ENCODE measurements around the gene NR2C2.
A peak's percentile ranks its signal among the peaks of the same experiment; 100 is the strongest.

NR2C2 gene

DNA sequence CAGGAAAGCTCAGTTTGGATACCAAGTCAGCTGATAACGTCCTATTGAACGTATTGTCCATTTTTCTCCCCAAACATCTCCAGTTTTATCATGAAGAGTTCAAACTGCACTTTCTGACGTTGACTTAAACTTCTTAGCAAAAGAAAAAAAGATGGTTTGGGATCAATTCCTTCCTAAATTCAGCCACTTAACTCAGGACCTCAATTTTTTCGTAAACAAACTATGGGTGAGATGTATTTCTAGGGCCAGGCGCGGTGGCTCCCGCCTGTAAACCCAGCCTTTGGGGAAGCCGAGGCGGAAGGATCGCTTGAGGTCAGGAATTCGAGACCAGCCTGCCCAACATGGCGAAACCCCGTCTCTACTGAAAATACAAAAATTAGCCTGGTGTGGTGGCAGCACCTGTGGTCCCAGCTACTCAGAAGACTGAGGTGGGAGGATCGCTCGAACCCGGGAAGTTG, 118.2 kb downstream of the NR2C2 start:
- DNase-seq, result no peak

DNA sequence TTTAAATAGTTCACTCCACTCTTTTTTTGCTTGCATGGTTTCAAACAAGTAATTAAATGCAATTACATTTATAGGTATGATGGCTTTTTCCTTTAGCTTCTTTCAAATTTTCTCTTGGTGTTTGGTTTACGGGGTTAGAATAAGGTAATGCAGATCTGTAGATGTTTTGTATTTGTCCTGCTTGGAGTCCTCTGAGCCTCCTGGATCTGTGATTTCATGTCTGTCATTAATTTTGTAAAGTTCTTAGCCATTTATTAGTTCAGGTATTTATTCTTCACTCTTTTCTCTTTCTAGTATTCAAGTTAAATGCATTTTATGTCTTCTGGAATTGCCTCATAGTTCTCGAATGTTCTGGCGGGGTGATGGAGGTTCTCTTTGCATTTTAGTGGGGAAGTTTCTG, 119.1 kb downstream of the NR2C2 start:
- DNase-seq, result no peak

DNA sequence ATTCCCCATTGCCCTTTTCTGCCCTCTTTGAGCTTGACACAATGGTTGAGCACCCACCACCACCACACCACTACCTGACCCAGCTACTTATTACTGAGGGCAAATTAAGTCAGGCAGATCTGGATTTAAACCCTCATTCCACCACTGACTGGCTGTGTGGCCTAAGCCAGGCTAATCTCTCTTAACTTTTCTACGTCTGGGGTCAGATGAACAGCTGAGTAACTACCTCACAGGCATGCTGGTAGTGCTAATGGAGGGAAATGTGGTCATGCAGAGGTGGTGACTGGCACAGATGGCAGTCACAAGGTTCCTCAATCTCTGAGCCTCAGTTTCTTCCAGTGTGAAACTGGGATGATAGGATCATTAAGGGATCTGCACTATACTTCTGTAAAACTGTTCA, 122.1 kb downstream of the NR2C2 start:
- DNase-seq, result no peak

DNA sequence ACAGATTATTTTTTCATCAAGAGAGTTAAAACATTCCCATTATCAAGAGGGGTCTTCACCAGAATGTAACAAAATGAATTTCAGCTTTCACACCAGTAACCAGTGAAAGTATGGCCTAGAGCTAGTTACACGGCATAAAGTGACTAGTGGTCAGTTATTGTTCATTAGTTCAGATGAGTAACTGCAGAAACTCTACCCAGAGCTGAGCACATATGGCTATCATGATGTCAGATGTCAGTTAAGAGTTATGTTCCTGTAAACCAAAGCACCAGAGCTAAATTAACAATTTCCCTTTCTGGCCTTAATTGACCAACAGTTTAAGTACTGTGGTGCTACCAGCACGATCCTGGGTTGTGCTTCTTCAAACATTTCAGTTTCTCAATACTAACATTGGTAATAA, 124.3 kb downstream of the NR2C2 start:
- no peak for DNase-seq

DNA sequence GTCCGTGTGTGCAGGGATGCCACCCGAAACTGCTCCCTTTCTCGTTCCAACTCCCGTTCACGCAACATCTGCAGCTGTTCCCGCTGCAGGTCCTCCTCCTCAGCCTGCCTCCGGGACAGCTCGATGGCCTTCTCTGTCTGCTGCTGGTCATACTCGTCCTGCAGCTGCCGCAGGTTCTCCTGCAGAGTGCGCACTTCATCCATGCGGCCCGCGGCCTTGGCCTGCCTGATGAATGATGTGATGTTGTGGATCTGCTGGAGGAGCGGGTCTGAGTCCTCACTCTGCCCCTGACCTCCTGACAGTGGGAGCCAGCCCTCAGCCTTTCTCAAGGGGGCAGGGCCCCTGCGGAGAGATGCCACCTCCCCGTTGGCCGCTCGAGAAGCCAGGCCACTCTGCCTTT, 127.1 kb downstream of the NR2C2 start:
- DNase-seq, result no peak

DNA sequence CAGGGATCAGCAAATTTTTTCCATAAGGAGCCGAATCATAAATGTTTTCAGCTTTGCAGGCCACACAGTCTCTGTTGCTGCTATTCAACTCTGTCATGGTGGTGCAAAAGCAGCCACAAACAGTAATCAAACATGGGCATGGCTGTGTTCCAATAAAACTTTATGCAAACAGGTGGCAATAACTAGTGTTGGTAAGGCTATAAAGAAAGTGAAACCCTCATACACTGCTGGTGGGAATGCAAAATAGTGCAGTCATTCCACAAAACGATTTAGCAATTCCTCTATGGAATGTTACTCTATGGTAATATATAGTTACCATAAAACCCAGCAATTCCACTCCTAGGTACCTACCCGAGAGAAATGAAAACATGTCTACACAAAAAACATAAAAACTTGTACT, 131.7 kb downstream of the NR2C2 start:
- no peak for DNase-seq

DNA sequence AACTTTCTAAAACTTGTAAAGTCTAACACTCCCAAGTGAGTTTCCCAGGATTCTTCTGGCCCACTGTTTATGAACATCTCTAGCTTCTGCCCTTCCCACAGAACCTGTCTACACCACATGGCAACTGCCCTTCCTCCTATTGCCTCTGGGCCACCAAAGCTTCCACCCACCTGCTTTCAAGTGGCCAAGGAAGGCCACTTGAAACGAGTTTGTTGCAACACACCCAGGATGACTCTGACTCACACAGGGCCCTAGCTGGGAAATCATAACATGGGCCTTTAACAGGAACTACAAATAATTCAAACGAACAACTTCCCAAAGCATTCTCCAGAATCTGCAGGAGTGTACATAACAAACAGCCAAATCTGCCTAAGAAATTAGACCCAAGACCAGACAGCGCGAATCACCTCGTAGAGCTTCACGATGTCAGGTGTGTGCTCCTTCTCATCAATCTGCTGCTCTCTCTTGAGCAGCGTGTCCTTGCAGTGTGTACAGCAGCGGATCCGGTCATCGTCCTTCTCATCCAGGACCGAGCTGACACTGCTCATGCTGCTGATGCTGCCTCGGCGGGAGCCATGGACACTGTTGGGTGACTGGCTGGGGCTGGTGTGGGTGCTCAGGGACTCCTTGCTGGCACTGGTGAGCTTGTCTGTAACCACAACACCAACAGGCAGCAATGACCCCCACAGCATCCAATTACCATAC, 134.7 kb downstream of the NR2C2 start:
- no peak for DNase-seq

DNA sequence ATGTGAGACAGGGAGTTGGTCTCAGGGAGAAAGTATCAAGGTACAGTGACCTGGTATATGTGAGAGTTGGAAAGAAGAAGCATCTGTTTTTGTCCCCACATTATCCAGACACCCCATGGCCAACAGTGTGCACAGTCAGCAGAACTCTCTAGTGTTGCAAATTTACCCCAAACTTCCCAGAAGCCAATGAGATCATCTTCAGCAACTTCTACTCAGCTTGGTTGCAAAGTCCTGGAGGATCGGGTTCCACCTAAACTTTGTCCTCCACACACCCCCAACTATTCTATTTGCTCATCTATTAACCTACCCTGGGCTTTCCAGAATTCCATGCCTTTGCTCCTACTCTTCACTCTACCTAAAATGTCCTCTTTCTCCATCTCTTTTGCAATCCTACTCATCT, 135.9 kb downstream of the NR2C2 start:
- no peak for DNase-seq

DNA sequence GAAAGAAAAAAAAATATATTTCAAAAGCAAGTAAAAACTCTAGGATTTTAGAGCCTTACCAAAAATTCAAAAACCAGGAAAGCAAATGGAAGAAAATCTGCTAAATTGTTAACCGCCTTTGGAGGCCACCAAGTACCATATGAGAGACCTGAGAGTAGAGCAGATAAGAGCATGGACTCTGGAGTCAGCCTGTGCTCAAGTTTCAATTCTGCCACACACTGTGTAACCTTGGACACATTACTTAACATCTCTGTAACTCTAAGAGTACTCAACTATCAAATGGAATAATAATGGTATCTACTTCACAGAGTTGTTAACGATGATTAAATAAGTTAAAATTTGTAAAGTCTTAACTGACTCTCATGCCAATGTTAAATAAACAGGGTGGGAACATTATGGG, 138.9 kb downstream of the NR2C2 start:
- DNase-seq, result no peak

DNA sequence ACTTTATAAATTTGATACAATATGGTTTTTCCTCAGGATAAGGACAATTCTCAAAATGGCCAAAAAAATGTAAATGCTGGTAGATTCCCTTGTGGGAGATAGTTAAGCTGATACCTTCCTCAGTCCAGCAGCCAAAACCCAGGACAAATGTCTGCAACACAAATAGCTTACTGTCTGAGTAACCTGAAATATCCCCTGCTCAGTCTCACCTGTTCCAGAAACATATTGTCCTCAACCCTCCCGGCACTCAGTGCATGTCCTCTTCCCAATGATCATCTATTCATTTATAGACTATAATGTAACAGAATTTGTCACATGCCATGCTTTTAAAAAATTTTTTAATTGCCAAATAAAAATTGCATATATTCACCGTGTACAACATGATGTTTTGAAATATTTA, 139.3 kb downstream of the NR2C2 start:
- no peak for DNase-seq

DNA sequence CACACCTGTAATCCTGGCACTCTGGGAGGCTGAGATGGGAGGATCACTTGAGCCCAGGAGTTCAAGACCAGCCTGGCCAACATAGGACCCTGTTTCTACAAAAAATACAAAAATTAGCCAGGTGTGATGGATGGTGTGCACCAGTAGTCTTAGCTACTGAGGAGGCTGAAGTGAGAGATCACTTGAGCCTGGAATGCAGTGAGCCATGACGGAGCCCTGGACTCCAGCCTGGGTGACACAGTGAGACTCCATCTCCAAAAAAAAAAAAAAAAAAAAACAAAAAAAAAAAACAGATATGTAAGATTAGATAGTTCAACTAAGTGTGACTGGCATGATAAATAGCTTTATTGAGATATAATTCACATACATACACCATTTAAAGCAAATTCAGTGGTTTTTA, 141.8 kb downstream of the NR2C2 start:
- DNase-seq, result no peak

DNA sequence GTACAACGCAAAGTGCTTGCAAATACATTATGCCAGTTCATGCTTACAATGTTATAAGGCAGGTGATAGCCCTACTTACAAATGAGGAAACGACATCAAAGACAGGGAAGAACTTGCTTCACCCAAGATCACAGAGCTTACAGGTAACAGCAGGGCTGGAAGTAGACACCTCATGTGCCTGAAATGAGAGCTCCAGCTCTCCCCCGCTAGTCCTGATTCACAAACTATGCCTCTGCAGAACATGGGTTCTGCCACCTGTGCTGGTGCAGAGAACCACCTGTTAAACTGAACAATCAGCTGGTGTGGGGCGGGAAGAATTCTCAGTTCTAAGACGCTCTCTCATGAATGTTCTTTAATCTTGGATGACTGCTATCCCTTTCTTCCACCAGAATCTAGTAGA, 144.2 kb downstream of the NR2C2 start:
- no peak for DNase-seq

DNA sequence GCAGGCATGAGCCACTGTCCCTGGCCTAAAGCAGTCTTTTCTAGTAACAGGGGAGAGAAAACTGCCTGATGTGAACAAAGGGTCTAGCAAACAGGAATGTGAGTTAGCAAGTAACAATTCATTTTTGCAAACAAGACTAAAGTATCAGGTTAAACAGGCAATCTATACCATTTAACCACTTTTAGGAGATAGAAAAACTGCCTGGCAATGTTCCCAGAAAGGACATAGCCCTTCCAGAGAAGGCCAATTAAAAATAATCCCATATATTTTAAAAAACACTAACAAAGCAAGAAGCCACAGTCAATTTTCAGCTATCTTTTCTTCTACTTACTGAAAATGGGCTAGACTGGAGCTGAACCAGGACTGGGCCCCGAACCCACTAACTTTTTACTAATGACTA, 145.3 kb downstream of the NR2C2 start:
- peak; percentile 5 for DNase-seq

DNA sequence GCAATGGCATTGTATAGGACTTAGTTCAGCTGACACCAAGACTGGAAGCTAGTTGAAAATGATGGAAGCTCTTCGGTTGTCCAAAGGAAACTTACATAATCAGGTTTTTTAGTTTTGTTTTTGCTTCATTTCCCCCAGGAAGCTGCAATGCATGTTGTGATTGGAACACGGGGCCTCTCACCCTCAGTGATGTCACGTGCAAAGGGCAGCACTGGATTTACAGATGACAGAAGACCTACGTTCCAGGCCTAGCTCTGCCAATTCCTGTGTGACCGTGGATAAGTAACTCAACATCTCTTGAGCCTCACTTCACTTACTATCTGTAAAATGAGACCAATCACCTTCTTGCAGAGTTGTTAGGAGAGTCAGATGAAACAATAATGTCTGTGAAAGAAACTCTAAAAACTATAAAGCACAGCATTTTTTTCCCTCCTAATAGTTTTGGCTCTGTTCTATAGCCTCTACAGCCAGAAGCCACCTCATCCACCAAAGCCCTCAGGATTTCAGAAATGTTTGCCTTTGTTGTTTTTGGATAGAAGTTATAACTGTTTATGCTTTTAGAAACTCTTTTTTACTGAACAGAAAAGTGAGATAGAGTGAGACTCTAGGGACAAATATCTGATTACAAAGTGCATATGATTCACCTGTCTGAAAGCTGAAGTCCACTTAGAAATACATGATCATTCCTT, 146.9 kb downstream of the NR2C2 start:
- no peak for DNase-seq

DNA sequence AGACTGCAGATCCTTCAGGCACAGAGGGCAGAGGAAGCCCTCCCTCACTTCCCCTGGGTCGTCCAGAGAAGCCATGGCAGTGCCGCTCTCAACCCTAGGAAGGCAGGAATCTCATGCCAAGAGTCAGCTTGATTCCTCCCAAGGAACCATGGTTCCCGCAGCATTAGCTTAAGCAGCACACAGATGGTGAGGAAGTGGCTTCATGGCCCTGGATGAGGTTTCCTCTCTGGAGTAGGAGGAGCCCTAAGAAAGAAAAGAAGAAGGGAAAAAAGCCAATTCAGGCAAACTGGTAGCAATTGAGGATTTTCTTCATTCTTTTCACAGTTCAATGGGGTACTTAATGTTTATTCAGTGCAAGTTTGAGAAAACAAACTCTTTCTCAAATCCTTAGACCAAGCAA, 148.7 kb downstream of the NR2C2 start:
- no peak for DNase-seq

DNA sequence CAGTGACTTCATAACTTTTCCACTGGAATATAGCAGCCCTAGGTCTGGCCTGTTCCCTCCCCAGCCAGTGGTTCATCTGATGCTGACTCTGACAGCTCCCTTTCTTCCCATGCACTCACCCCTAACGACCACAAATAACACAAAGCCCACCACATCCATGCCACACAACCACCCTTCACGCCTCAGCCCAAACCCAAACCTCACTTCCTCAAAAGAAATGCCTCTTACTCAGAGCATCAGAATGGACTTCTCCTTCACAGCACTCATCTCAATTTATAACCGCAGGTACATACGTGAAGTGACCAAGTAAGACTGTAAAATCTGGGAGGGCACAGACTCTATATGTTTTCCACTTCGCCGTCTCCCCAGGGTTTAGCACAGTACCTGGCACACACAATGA, 150.5 kb downstream of the NR2C2 start:
- DNase-seq, result no peak

All from NCI-H2227 treated with DMSO at 0.1 percent for 48 hours (cell line).